Measurements from ENCODE around the gene ARHGEF11.

DNA sequence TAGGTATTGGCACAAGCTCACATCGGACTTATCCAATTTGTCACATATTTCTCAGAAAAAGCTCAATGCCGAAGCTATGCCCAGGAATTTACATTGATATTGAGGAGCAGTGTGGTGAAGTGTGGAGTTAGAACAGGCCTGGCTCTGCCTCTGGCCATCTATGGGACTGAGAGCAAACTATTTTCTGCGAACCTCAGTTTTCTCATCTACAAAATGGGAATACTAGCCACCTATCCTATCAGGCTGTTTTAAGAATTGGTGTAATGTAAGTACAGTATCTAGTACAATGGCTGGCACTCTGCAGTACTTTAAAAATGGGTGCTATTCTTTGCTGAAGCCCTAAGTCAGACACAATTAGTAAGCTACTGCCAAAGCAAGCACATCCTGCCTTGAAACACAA is 47.2 kb downstream of the ARHGEF11 start:
- TF ChIP-seq, protein P1, sequence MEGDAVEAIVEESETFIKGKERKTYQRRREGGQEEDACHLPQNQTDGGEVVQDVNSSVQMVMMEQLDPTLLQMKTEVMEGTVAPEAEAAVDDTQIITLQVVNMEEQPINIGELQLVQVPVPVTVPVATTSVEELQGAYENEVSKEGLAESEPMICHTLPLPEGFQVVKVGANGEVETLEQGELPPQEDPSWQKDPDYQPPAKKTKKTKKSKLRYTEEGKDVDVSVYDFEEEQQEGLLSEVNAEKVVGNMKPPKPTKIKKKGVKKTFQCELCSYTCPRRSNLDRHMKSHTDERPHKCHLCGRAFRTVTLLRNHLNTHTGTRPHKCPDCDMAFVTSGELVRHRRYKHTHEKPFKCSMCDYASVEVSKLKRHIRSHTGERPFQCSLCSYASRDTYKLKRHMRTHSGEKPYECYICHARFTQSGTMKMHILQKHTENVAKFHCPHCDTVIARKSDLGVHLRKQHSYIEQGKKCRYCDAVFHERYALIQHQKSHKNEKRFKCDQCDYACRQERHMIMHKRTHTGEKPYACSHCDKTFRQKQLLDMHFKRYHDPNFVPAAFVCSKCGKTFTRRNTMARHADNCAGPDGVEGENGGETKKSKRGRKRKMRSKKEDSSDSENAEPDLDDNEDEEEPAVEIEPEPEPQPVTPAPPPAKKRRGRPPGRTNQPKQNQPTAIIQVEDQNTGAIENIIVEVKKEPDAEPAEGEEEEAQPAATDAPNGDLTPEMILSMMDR (IDR thresholded peaks at IDR 0.05), result no peak
- TF ChIP-seq ZFX (IDR thresholded peaks at IDR 0.05; ENCODE audit: borderline replicate concordance), result no peak

Data from 22Rv1 (cell line).